ENCODE results near the gene ATP13A5. TPM values are rescaled to one million over a fixed set of nuclear protein-coding genes. Genes with fewer than 3 reads are reported as not detected.

The ATP13A5 gene
- not detected in 2 replicates for total RNA-seq (ENCODE audit: low replicate concordance)

- H3K4me3 ChIP-seq (ENCODE audit: low read depth, low read length): no peak within 1 kb of the TSS
- no peak for TF ChIP-seq CTCF (IDR thresholded peaks at IDR 0.05; ENCODE audit: insufficient read depth, low read length)
- DNase-seq (ENCODE audit: low read depth): no peak
Measured at GRCh38 chr3:193378706-193379105, at the start of gene ATP13A5. Gene ATP13A5, minus strand, starts transcription at chr3:193378753. Its CDS starts 28 bp downstream, at chr3:193378725.

- H3K4me3 ChIP-seq (ENCODE audit: low read depth, low read length): no peak overlapping the region
- no peak for DNase-seq (ENCODE audit: low read depth)
- no peak for TF ChIP-seq CTCF (IDR thresholded peaks at IDR 0.05; ENCODE audit: insufficient read depth, low read length)
Measured at GRCh38 chr3:193418576-193419373, 40.2 kb upstream of the ATP13A5 start.

GRCh38 chr3:193416629-193417028 lies 38.1 kb upstream of the ATP13A5 start:
- no peak for TF ChIP-seq CTCF (IDR thresholded peaks at IDR 0.05; ENCODE audit: insufficient read depth, low read length)
- DNase-seq (ENCODE audit: low read depth): no peak
- H3K4me3 ChIP-seq (ENCODE audit: low read depth, low read length): no peak overlapping the region

GRCh38 chr3:193407688-193408087 lies 29.1 kb upstream of the ATP13A5 start:
- TF ChIP-seq CTCF (IDR thresholded peaks at IDR 0.05; ENCODE audit: insufficient read depth, low read length): no peak
- no peak for DNase-seq (ENCODE audit: low read depth)
- H3K4me3 ChIP-seq (ENCODE audit: low read depth, low read length): no peak overlapping the region

- DNase-seq (ENCODE audit: low read depth): no peak
- TF ChIP-seq CTCF (IDR thresholded peaks at IDR 0.05; ENCODE audit: insufficient read depth, low read length): no peak
- H3K4me3 ChIP-seq (ENCODE audit: low read depth, low read length): no peak overlapping the region
Measured at GRCh38 chr3:193407112-193407511, 28.6 kb upstream of the ATP13A5 start.

- H3K4me3 ChIP-seq (ENCODE audit: low read depth, low read length): no peak overlapping the region
- no peak for DNase-seq (ENCODE audit: low read depth)
- no peak for TF ChIP-seq CTCF (IDR thresholded peaks at IDR 0.05; ENCODE audit: insufficient read depth, low read length)
Measured at GRCh38 chr3:193403307-193403706, 24.8 kb upstream of the ATP13A5 start.

Measured in fibroblast of the aortic adventitia (primary cell).